SK-N-SH (cell line): Measurements from ENCODE around the gene ZMYM2. TPM values are rescaled to one million over a fixed set of nuclear protein-coding genes. Genes with fewer than 3 reads are reported as not detected.

Experiments
- CTCF ChIA-PET: fragments of 300-600, 350-600 bp; formaldehyde crosslinking; extraction: SDS; loops from one replicate; lab custom pipeline; 2021; lab: Yijun Ruan, JAX
- POLR2A ChIA-PET: fragments of 350-600 bp; sonication (Branson Sonifier 250); formaldehyde crosslinking; extraction: SDS; loops from one replicate; lab custom pipeline; 2020; ENCODE audit warnings: antibody characterized with exemption, inconsistent platforms; lab: Yijun Ruan, JAX
- DNase-seq: peaks from one replicate; pipeline ENCODE4 v3.0.0; 2012
- H2AFZ ChIP-seq: fragments of 200-600 bp; sonication (generic); 2 replicates; pipeline ENCODE4 v1.8.1; 2016; ENCODE audit warnings: antibody characterized with exemption, mild to moderate bottlenecking, low read depth
- H3F3A ChIP-seq: fragments of 200-600 bp; sonication (generic); replicated peaks from 2 replicates; pipeline ENCODE3; 2016; ENCODE audit warnings: antibody characterized with exemption, mild to moderate bottlenecking; ENCODE audit not compliant: insufficient read depth
- H3K27ac ChIP-seq, 2 experiments: fragments of 200-500 bp in 1 of 2; fragments of 200-600 bp in 1 of 2; sonication (Bioruptor generic) in 1 of 2; sonication (generic), shearing (Covaris generic) in 1 of 2; 2 replicates each; pipeline versions ENCODE4 v1.5.1 to v1.6.1; 2014 to 2016; ENCODE audit warnings: low read depth in 2 of 2, inconsistent platforms in 1 of 2, low read length in 1 of 2, mild to moderate bottlenecking in 1 of 2, mixed read lengths in 1 of 2
- H3K27me3 ChIP-seq: fragments of 200-600 bp; sonication (generic), shearing (Covaris generic); 2 replicates; pipeline ENCODE4 v1.6.1; 2016; ENCODE audit warnings: mixed run types; ENCODE audit not compliant: insufficient read depth
- H3K36me3 ChIP-seq, 2 experiments: fragments of 200-500 bp in 1 of 2; fragments of 200-600 bp in 1 of 2; sonication (Bioruptor generic) in 1 of 2; sonication (generic) in 1 of 2; replicated peaks in 1 of 2; 2 replicates each; pipeline versions ENCODE3 to v1.5.1; 2014 to 2016; ENCODE audit warnings: low read length in 1 of 2, mild to moderate bottlenecking in 1 of 2; ENCODE audit not compliant: insufficient read depth in 2 of 2, control insufficient read depth in 1 of 2
- H3K4me1 ChIP-seq, 2 experiments: fragments of 200-500 bp in 1 of 2; fragments of 200-600 bp in 1 of 2; sonication (Bioruptor generic) in 1 of 2; sonication (generic), shearing (Covaris generic) in 1 of 2; 2 replicates each; pipeline versions ENCODE4 v1.5.1 to v1.6.1; 2014 to 2016; ENCODE audit warnings: low read depth in 1 of 2, low read length in 1 of 2, mixed run types in 1 of 2; ENCODE audit not compliant: insufficient read depth in 2 of 2, control insufficient read depth in 1 of 2
- H3K4me2 ChIP-seq: fragments of 200-600 bp; sonication (generic), shearing (Covaris generic); 2 replicates; pipeline ENCODE4 v1.6.1; 2017; ENCODE audit warnings: mixed run types
- H3K4me3 ChIP-seq, 2 experiments: fragments of 200-500 bp in 1 of 2; fragments of 200-600 bp in 1 of 2; sonication (Bioruptor generic) in 1 of 2; sonication (generic), shearing (Covaris generic) in 1 of 2; 2 replicates each; pipeline versions ENCODE4 v1.5.1 to v1.8.1; 2014 to 2016; ENCODE audit warnings: low read depth in 2 of 2, inconsistent platforms in 1 of 2, low read length in 1 of 2, mild to moderate bottlenecking in 1 of 2, mixed read lengths in 1 of 2, moderate library complexity in 1 of 2
- H3K79me2 ChIP-seq: fragments of 200-600 bp; sonication (generic); 2 replicates; pipeline ENCODE4 v1.8.1; 2017; ENCODE audit warnings: mild to moderate bottlenecking; ENCODE audit not compliant: insufficient read depth
- H3K9ac ChIP-seq: fragments of 200-600 bp; sonication (generic); 2 replicates; pipeline ENCODE4 v1.6.1; 2017; ENCODE audit warnings: mixed run types
- H3K9me2 ChIP-seq: fragments of 200-600 bp; sonication (generic); 2 replicates; pipeline ENCODE4 v1.6.1; 2017; ENCODE audit warnings: mixed run types
- H3K9me3 ChIP-seq: fragments of 200-600 bp; sonication (generic); 2 replicates; pipeline ENCODE4 v1.6.1; 2017; ENCODE audit warnings: mixed run types, mild to moderate bottlenecking, moderate library complexity
- H4K20me1 ChIP-seq: fragments of 200-600 bp; sonication (generic); 2 replicates; pipeline ENCODE4 v1.6.1; 2017; ENCODE audit warnings: mild to moderate bottlenecking, mixed run types; ENCODE audit not compliant: insufficient read depth
- FOXM1 ChIP-seq: IDR thresholded peaks from 2 replicates; pipeline ENCODE4 v1.4.0; 2012; ENCODE audit warnings: low read depth, mild to moderate bottlenecking
- POLR2AphosphoS5 ChIP-seq: IDR thresholded peaks from 2 replicates; pipeline ENCODE4 v1.6.1; 2012; ENCODE audit warnings: low read depth, low read length
- SMC3 ChIP-seq: IDR thresholded peaks from 2 replicates; pipeline ENCODE4 v1.6.1; 2012; ENCODE audit warnings: low read depth, low read length, improper control_type of control experiment
- TCF12 ChIP-seq: IDR thresholded peaks from 2 replicates; pipeline ENCODE4 v1.4.0; 2012
- YY1 ChIP-seq: IDR thresholded peaks from 2 replicates; pipeline ENCODE4 v1.4.0; 2012; ENCODE audit warnings: low read depth, mild to moderate bottlenecking
- WGBS: methylation state at CpG from one replicate; pipeline ENCODE4 v1.1.6; 2017; ENCODE audit warnings: low lambda C conversion rate; 5-methylcytosine and 5-hydroxymethylcytosine counted together
- polyA plus RNA-seq, 3 experiments: library from polyadenylated mRNA; depleted of rRNA; stranded (reverse); fragments of >200 nt; gene quantifications; 2 replicates each; pipeline ENCODE4 v1.2.3, GENCODE V29; 2012
- TF ChIP-seq, protein P1 (sequence below): IDR thresholded peaks from 2 replicates; pipeline ENCODE4 v1.4.0; 2012; ENCODE audit warnings: low read depth, borderline replicate concordance
- TF ChIP-seq, protein P2 (sequence below): IDR thresholded peaks from 2 replicates; pipeline ENCODE4 v1.4.0; 2012; ENCODE audit warnings: low read depth, borderline replicate concordance
- TF ChIP-seq, protein P3 (sequence below): IDR thresholded peaks from 2 replicates; pipeline ENCODE4 v1.6.1; 2012; ENCODE audit warnings: mild to moderate bottlenecking, low read depth, low read length, moderate library complexity

The ZMYM2 gene
- polyA plus RNA-seq, 1 of the 3 experiments (the other 2 are of a cell fraction) = 11.5 TPM

DNA sequence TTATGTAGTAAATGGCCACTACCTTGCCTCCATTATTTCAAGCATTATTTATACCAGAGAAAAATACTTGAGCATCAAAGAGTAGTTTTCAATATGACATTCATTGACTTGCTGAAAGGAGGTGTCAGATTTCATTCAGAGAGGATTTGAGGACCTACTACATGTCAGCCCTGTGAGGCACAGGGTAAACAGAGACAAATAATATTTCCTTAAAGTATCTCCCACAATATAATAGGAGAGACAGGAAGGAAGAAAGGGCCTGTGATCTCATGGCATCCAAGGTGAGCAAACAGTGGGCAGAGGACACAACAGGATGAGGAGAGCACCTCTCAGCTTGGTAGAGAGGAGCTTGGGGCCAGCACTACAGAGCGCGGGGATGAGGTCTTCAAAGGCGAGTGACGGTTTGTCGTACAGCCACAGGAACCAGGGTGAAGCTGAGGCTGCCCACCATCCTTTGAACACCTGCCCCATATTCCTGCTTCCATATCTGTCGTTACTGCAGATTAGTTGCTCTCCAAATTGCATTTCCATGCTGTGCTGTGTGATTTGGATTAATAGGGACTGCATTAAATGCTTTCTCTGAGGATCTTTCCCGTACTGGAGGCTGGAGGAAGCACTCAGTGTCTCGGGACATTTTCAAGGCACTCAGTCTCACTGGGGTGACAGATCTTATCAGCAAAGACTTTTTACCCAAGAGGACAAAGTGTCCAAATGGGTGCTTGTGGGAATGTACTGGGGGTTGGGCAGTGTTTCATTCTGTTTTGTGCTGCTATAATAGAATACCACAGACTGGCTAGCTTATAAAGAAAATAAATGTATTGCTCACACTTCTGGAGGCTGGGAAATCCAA is 143.2 kb downstream of the ZMYM2 start:
- H3K27ac ChIP-seq = no peak overlapping the region
- H3K4me3 ChIP-seq = no peak overlapping the region
- no peak for DNase-seq
- TF ChIP-seq YY1 (no peak), TCF12 (no peak), FOXM1 (no peak), POLR2AphosphoS5 (no peak), SMC3 (no peak)
- TF ChIP-seq, protein P1, sequence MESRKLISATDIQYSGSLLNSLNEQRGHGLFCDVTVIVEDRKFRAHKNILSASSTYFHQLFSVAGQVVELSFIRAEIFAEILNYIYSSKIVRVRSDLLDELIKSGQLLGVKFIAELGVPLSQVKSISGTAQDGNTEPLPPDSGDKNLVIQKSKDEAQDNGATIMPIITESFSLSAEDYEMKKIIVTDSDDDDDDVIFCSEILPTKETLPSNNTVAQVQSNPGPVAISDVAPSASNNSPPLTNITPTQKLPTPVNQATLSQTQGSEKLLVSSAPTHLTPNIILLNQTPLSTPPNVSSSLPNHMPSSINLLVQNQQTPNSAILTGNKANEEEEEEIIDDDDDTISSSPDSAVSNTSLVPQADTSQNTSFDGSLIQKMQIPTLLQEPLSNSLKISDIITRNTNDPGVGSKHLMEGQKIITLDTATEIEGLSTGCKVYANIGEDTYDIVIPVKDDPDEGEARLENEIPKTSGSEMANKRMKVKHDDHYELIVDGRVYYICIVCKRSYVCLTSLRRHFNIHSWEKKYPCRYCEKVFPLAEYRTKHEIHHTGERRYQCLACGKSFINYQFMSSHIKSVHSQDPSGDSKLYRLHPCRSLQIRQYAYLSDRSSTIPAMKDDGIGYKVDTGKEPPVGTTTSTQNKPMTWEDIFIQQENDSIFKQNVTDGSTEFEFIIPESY = no peak
- TF ChIP-seq, protein P2, sequence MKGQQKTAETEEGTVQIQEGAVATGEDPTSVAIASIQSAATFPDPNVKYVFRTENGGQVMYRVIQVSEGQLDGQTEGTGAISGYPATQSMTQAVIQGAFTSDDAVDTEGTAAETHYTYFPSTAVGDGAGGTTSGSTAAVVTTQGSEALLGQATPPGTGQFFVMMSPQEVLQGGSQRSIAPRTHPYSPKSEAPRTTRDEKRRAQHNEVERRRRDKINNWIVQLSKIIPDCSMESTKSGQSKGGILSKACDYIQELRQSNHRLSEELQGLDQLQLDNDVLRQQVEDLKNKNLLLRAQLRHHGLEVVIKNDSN = no peak
- TF ChIP-seq, protein P3, sequence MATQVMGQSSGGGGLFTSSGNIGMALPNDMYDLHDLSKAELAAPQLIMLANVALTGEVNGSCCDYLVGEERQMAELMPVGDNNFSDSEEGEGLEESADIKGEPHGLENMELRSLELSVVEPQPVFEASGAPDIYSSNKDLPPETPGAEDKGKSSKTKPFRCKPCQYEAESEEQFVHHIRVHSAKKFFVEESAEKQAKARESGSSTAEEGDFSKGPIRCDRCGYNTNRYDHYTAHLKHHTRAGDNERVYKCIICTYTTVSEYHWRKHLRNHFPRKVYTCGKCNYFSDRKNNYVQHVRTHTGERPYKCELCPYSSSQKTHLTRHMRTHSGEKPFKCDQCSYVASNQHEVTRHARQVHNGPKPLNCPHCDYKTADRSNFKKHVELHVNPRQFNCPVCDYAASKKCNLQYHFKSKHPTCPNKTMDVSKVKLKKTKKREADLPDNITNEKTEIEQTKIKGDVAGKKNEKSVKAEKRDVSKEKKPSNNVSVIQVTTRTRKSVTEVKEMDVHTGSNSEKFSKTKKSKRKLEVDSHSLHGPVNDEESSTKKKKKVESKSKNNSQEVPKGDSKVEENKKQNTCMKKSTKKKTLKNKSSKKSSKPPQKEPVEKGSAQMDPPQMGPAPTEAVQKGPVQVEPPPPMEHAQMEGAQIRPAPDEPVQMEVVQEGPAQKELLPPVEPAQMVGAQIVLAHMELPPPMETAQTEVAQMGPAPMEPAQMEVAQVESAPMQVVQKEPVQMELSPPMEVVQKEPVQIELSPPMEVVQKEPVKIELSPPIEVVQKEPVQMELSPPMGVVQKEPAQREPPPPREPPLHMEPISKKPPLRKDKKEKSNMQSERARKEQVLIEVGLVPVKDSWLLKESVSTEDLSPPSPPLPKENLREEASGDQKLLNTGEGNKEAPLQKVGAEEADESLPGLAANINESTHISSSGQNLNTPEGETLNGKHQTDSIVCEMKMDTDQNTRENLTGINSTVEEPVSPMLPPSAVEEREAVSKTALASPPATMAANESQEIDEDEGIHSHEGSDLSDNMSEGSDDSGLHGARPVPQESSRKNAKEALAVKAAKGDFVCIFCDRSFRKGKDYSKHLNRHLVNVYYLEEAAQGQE = no peak
- no peaks in the 10 kb centered on the region for H3K9me2 ChIP-seq
- no peaks in the 10 kb centered on the region for H3K36me3 ChIP-seq
- POLR2A ChIA-PET = no interaction called here
- H4K20me1 ChIP-seq = no peaks in the 10 kb centered on the region
- H3K9ac ChIP-seq = no peak overlapping the region
- H3K9me3 ChIP-seq = no peaks in the 10 kb centered on the region
- WGBS = 52% methylated on average over 7 of the region's 8 CpGs
- H2AFZ ChIP-seq = no peak overlapping the region
- peaks cover 0 to 3% of the 10 kb centered on the region in 2 experiments; a peak in 1 of 4 replicates for H3K4me1 ChIP-seq
- CTCF ChIA-PET = interaction anchor here (0.8 to 0.9 kb wide), 2 partner anchors 14 to 60 kb away, joined by 3 read pairs; no protein-coding TSS in a partner anchor
- no peaks in the 10 kb centered on the region for H3K79me2 ChIP-seq
- H3K4me2 ChIP-seq = no peak overlapping the region
- H3F3A ChIP-seq = no peaks in the 10 kb centered on the region
- peaks cover 5% of the 10 kb centered on the region; the same call in 1 of the 2 replicates for H3K27me3 ChIP-seq
